NCI-H2227 (cell line): ENCODE data around the gene WDR76.
"Not testable (repeated sequence)": the region's sequence is repeated elsewhere in the genome, so short reads cannot be mapped to it uniquely, and the experiment has no call there.

Source experiments
- DNase-seq: peaks from one replicate; lab custom pipeline; 2025; ENCODE audit not compliant: unreplicated experiment; lab: John Stamatoyannopoulos, UW

WDR76 gene

GRCh38 chr15:43815064-43815463 is 11.7 kb upstream of the WDR76 start:
- DNase-seq, result not testable (repeated sequence)

- no peak for DNase-seq
Measured at GRCh38 chr15:43821505-43821904, 5.3 kb upstream of the WDR76 start.

- DNase-seq, result peak; percentile 96
Measured at GRCh38 chr15:43824302-43825246, 2.2 kb upstream of the WDR76 start, which contains the start of gene MFAP1. Gene MFAP1 (minus strand): TSS chr15:43824690. CDS start chr15:43824569, 121 bp downstream.

GRCh38 chr15:43825305-43825704 is 1.5 kb upstream of the WDR76 start:
- not testable (repeated sequence) for DNase-seq

GRCh38 chr15:43826029-43826507 is 734 bp upstream of the WDR76 start:
- DNase-seq, result no peak

- DNase-seq, result no peak
Measured at GRCh38 chr15:43828061-43828657, 1.4 kb downstream of the WDR76 start.

GRCh38 chr15:43829951-43830540 is 3.2 kb downstream of the WDR76 start:
- DNase-seq, result not testable (repeated sequence)

- not testable (repeated sequence) for DNase-seq
Measured at GRCh38 chr15:43830691-43831275, 4.0 kb downstream of the WDR76 start.

- DNase-seq, result not testable (repeated sequence)
Measured at GRCh38 chr15:43831519-43832052, 4.8 kb downstream of the WDR76 start.

GRCh38 chr15:43832485-43832884 is 5.7 kb downstream of the WDR76 start:
- not testable (repeated sequence) for DNase-seq

- DNase-seq, result no peak
Measured at GRCh38 chr15:43845421-43845820, 18.6 kb downstream of the WDR76 start.

GRCh38 chr15:43851251-43851650 is 24.4 kb downstream of the WDR76 start:
- DNase-seq, result no peak

- DNase-seq, result no peak
Measured at GRCh38 chr15:43852607-43853006, 25.8 kb downstream of the WDR76 start.

- DNase-seq, result no peak
Measured at GRCh38 chr15:43854801-43855200, 28.0 kb downstream of the WDR76 start.

- DNase-seq, result no peak
Measured at GRCh38 chr15:43859546-43859945, 32.7 kb downstream of the WDR76 start.

- DNase-seq, result not testable (repeated sequence)
Measured at GRCh38 chr15:43866636-43867035, 39.8 kb downstream of the WDR76 start.

- DNase-seq, result no peak
Measured at GRCh38 chr15:43867096-43867495, 40.3 kb downstream of the WDR76 start.

- no peak for DNase-seq
Measured at GRCh38 chr15:43868406-43868805, 41.6 kb downstream of the WDR76 start.

- DNase-seq, result no peak
Measured at GRCh38 chr15:43871835-43872234, 45.0 kb downstream of the WDR76 start.

GRCh38 chr15:43872416-43873020 is 45.7 kb downstream of the WDR76 start:
- DNase-seq, result peak; percentile 71
